ENCODE measurements around the gene CAMK2D.

The CAMK2D gene

GRCh38 chr4:113411496-113411938 lies 350.0 kb downstream of the CAMK2D start:
- Mint-ChIP-seq H3K27me3 (peaks cover 30% of the 10 kb centered on the region), H3K4me1 (ENCODE audit: low read depth) (peaks cover 4% of the 10 kb centered on the region), H3K4me3 (no peak overlapping the region), H3K9me3 (no peaks in the 10 kb centered on the region), H3K36me3 (ENCODE audit: low read depth) (no peaks in the 10 kb centered on the region), H3K27ac (no peak overlapping the region)

DNA sequence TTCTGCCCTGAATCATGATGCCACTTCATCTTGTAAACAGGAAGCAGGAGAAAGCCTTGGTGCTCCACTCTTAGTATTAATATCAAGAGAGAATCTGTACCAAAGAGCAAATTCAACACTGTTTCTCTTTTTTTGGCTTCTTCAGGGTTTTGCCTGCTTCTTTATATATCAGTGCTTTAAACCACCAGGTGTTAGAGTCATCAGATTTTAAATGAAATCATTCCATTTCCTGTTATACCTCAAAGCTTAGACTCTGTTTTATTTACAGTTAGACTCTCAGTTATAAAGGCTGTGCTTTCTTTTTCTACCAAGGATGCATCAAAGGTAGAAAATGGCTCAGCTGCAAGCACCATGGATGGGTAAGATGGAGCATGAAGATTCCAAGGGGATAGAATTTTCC lies 350.9 kb downstream of the CAMK2D start:
- peaks cover 4% of the 10 kb centered on the region for H3K4me1 Mint-ChIP-seq (ENCODE audit: low read depth)
- H3K27me3 Mint-ChIP-seq, result peaks cover 25% of the 10 kb centered on the region
- no peaks in the 10 kb centered on the region for H3K36me3 Mint-ChIP-seq (ENCODE audit: low read depth)
- no peak overlapping the region for H3K27ac Mint-ChIP-seq
- no peak overlapping the region for H3K4me3 Mint-ChIP-seq
- H3K9me3 Mint-ChIP-seq, result no peaks in the 10 kb centered on the region

DNA sequence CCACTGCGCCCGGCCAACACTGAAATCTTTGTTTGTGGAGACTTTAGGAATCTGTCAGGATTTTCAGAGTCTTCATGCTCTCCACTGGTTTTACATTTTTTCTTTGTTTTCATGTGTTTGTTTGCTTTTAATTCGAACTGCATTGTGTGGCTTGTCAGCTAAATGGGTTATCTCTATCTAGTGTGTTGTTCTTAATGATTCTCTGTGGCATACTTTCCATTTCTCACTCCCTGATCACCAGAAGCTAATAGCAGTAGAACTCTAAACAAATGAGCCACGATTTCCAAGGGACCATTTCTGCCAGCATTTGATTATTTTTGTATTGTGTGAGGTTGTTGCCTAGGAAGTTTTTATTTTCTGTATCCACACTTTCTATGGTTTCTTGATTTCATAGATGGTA lies 352.4 kb downstream of the CAMK2D start:
- Mint-ChIP-seq H3K27ac (no peak overlapping the region), H3K27me3 (peaks cover 20% of the 10 kb centered on the region)

GRCh38 chr4:113407409-113407808 lies 354.1 kb downstream of the CAMK2D start:
- Mint-ChIP-seq H3K4me3 (no peak overlapping the region), H3K4me1 (ENCODE audit: low read depth) (peaks cover 4% of the 10 kb centered on the region), H3K9me3 (no peaks in the 10 kb centered on the region), H3K27me3 (peaks cover 18% of the 10 kb centered on the region), H3K36me3 (ENCODE audit: low read depth) (no peaks in the 10 kb centered on the region), H3K27ac (no peak overlapping the region)

More for the DNA sequence above, 352.4 kb downstream of the CAMK2D start:
- H3K4me1 Mint-ChIP-seq (ENCODE audit: low read depth), result peaks cover 4% of the 10 kb centered on the region
- no peak overlapping the region for H3K4me3 Mint-ChIP-seq
- H3K9me3 Mint-ChIP-seq, result no peaks in the 10 kb centered on the region
- no peaks in the 10 kb centered on the region for H3K36me3 Mint-ChIP-seq (ENCODE audit: low read depth)

DNA sequence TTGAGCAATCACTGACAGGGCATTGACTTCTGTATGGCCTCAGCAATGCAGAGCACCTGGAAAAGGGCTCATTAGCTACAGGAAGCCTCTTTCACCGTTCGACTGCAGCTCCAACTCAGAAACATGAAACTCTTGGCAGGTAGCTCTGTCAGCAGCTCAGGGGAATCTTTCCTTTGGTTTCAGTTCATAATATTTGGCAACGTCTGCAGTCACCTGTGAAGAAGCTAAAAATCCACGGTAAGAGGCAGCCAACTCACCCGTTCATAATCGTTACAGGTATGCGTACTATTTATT lies 354.9 kb downstream of the CAMK2D start:
- Mint-ChIP-seq H3K9me3 (no peaks in the 10 kb centered on the region), H3K4me1 (ENCODE audit: low read depth) (peaks cover 4% of the 10 kb centered on the region), H3K4me3 (no peak overlapping the region), H3K27me3 (peaks cover 17% of the 10 kb centered on the region), H3K36me3 (ENCODE audit: low read depth) (no peaks in the 10 kb centered on the region), H3K27ac (no peak overlapping the region)

GRCh38 chr4:113405874-113406722 lies 355.4 kb downstream of the CAMK2D start:
- Mint-ChIP-seq H3K36me3 (ENCODE audit: low read depth) (no peaks in the 10 kb centered on the region), H3K27me3 (peaks cover 17% of the 10 kb centered on the region), H3K9me3 (no peaks in the 10 kb centered on the region), H3K27ac (no peak overlapping the region), H3K4me3 (no peak overlapping the region), H3K4me1 (ENCODE audit: low read depth) (peaks cover 4% of the 10 kb centered on the region)

GRCh38 chr4:113404841-113405240 lies 356.7 kb downstream of the CAMK2D start:
- no peaks in the 10 kb centered on the region for H3K36me3 Mint-ChIP-seq (ENCODE audit: low read depth)
- H3K4me3 Mint-ChIP-seq, result no peak overlapping the region
- H3K4me1 Mint-ChIP-seq (ENCODE audit: low read depth), result no peaks in the 10 kb centered on the region
- H3K27ac Mint-ChIP-seq, result no peak overlapping the region
- peaks cover 16% of the 10 kb centered on the region for H3K27me3 Mint-ChIP-seq
- no peaks in the 10 kb centered on the region for H3K9me3 Mint-ChIP-seq

DNA sequence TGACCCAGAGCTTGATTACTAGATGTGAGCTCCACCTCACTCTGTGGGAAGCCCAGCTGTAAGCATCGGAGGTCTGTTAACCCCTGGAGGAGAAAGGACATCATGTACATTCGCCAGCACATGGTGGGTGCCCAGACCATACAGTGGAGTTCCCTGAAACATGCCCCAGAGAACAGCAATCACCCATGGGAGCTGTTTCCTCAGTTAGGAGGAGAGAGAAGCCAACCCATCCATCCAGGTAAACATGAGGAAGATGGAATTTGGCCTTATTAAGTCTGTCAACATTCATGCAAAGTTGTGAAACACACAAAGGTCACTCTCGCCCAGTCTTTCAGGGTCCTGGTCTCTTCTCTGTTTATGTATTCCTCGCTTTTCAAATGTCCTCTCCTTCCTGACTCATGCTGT lies 357.4 kb downstream of the CAMK2D start:
- no peaks in the 10 kb centered on the region for H3K9me3 Mint-ChIP-seq
- no peak overlapping the region for H3K27ac Mint-ChIP-seq
- H3K36me3 Mint-ChIP-seq (ENCODE audit: low read depth), result no peaks in the 10 kb centered on the region
- peaks cover 13% of the 10 kb centered on the region for H3K27me3 Mint-ChIP-seq
- H3K4me3 Mint-ChIP-seq, result no peak overlapping the region
- no peaks in the 10 kb centered on the region for H3K4me1 Mint-ChIP-seq (ENCODE audit: low read depth)

All from stimulated activated naive CD8-positive, alpha-beta T cell treated with anti-CD3 and anti-CD28 coated beads, Interleukin-15, Interleukin-2, amounts not matched to agents 100 ng/mL and 50 ng/mL, for 24 hours (primary cell).